VCaP (cell line): ENCODE measurements around the gene MAPK8IP2.

Experiments
- H3K27ac ChIP-seq: fragments of 450-650 bp; 2 replicates; pipeline ENCODE4 v1.5.1; 2017
- TF ChIP-seq, protein P1 (sequence below): fragments of 450-650 bp; conservative IDR thresholded peaks from 2 replicates; pipeline ENCODE4 v1.5.1; 2017; ENCODE audit warnings: mild to moderate bottlenecking, moderate library complexity

Gene MAPK8IP2

DNA sequence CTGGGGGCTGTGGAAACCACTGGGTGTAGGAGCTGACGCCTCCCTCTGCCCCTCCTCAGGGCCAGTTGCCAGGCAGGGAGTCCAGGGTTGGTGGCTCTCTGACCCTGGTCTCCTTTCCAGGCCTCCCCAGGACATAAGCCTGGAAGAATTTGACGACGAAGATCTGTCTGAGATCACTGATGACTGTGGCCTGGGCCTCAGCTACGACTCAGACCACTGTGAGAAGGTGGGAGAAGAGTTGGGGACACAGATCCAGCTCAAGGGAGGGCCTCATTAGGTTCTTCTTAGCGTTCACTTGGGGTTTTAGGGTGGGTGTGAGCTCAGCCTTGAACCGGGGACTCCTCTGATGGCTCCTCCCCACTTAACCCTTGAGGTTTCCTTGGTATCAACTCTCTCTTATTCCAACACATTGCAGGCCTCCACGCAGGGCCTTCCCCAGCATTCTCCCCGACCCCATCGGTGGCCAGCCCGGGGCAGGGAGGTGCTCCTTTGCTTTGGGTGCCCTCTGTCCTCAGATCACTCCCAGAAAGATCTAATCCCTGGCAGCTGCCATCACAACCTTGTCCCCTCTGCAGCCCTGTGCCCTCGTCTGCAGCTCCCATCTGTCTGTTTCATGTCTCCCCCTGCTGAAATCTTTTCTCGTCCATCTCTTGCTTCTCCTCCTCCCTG is 1.2 kb downstream of the MAPK8IP2 start:
- H3K27ac ChIP-seq = peak overlapping the region; percentile 79; the same call in 1 of the 2 replicates
- TF ChIP-seq, protein P1, sequence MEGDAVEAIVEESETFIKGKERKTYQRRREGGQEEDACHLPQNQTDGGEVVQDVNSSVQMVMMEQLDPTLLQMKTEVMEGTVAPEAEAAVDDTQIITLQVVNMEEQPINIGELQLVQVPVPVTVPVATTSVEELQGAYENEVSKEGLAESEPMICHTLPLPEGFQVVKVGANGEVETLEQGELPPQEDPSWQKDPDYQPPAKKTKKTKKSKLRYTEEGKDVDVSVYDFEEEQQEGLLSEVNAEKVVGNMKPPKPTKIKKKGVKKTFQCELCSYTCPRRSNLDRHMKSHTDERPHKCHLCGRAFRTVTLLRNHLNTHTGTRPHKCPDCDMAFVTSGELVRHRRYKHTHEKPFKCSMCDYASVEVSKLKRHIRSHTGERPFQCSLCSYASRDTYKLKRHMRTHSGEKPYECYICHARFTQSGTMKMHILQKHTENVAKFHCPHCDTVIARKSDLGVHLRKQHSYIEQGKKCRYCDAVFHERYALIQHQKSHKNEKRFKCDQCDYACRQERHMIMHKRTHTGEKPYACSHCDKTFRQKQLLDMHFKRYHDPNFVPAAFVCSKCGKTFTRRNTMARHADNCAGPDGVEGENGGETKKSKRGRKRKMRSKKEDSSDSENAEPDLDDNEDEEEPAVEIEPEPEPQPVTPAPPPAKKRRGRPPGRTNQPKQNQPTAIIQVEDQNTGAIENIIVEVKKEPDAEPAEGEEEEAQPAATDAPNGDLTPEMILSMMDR = no peak

DNA sequence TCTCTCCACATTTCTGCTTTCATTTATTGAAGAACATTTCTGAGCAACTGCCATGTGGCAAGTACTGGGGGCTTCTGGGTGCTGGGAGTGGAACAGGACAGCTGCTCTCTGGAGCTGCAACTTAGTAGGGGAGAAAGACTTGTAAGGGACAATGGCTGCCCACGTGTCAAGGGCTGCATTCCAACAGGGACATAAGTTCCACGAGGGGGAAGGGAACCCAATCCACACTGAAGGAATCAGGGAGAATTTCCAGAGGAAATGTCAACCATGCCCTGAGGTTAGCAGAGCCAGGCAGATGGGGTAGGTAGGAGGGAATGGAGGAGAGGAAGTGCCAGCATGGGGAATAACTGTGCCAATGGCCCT is 1.7 kb downstream of the MAPK8IP2 start:
- H3K27ac ChIP-seq = 0 out of 2 replicates have a peak overlapping the region, but pooled peaks have one; percentile 79
- TF ChIP-seq, protein P1 = no peak

DNA sequence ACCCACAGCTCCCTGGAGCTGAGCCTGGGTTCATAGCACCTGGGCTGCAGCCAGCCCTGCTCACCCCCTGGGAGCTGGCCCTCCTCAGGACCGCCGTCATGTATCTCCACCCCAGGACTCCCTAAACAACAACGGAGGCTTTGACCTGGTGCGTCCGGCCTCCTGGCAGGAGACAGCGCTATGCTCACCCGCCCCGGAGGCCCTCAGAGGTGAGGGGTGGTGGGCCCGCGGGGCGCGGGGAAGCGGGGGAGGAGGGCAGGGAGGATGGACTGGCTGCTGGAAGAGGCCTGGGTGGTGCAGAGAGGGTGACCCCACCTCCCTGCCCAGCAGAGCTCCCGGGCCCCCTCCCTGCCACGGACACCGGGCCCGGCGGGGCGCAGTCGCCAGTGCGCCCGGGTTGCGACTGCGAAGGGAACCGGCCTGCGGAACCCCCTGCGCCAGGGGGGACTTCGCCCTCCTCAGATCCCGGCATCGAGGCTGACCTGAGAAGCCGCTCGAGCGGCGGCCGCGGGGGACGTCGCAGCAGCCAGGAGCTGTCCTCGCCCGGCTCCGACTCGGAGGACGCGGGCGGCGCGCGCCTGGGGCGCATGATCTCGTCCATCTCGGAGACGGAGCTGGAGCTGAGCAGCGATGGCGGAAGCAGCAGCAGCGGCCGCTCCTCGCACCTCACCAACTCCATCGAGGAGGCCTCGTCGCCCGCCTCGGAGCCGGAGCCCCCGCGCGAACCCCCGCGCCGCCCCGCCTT is 3.1 kb downstream of the MAPK8IP2 start:
- TF ChIP-seq, protein P1 = no peak
- no peak overlapping the region for H3K27ac ChIP-seq

DNA sequence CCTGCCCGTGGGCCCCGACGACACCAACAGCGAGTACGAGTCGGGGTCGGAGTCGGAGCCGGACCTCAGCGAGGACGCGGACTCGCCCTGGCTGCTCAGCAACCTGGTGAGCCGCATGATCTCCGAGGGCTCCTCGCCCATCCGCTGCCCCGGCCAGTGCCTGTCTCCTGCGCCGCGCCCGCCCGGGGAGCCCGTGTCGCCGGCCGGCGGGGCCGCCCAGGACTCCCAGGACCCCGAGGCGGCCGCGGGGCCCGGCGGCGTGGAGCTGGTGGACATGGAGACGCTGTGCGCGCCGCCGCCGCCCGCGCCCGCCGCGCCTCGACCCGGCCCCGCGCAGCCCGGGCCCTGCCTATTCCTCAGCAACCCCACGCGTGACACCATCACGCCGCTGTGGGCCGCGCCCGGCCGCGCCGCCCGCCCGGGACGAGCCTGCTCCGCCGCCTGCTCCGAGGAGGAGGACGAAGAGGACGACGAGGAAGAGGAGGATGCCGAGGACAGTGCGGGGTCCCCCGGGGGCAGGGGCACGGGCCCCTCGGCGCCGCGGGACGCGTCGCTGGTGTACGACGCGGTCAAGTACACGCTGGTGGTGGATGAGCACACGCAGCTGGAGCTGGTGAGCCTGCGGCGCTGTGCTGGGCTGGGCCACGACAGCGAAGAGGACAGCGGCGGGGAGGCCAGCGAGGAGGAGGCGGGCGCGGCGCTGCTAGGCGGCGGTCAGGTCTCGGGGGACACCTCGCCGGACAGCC is 3.8 kb downstream of the MAPK8IP2 start:
- TF ChIP-seq, protein P1 = no peak

DNA sequence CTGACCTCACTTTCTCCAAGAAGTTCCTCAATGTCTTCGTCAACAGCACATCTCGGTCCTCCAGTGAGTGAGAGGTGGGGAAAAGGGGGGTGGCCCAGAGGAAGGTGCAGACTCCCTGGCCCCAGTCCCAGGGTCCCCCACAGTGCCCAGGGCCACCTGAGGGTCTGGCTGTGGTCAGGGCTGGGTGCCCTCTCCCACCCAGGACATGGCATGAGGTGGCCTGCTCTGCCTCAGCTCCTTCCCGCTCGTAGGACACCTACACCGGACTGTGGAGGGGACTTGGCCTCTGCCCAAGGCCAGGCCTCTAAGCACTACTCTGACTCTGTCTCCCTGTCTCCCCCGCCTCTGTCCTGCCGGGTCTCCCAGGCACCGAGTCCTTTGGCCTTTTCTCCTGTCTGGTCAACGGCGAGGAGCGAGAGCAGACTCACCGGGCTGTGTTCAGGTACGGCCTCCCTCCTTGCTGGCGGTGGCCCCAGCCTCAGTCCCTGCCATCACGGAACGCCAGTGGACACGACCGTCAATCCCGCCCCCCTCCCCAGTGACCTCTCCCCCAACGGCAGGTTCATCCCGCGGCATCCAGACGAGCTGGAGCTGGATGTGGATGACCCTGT is 4.5 kb downstream of the MAPK8IP2 start:
- no peak overlapping the region for H3K27ac ChIP-seq
- TF ChIP-seq, protein P1 = no peak

More for the DNA sequence above, 3.8 kb downstream of the MAPK8IP2 start:
- no peak overlapping the region for H3K27ac ChIP-seq

DNA sequence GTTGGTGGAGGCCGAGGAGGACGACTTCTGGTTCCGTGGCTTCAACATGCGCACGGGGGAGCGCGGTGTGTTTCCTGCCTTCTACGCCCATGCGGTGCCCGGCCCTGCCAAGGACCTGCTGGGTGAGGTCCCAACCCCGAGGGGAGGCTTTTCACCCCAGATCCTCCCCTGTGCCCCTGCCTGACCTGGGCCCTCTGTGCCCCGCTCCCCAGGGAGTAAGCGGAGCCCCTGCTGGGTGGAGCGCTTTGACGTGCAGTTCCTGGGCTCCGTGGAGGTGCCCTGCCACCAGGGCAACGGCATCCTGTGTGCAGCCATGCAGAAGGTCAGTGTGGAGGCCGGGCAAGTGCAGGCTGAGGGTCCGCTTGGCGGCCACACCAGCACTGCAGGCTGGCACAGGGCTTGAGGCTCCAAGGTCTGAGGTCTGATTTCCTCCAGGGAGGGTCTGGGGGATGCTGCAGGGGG is 5.1 kb downstream of the MAPK8IP2 start:
- TF ChIP-seq, protein P1 = no peak

More for the DNA sequence above, 5.1 kb downstream of the MAPK8IP2 start:
- no peak overlapping the region for H3K27ac ChIP-seq
